ENCODE data around the gene ALPI.

The ALPI gene

DNA sequence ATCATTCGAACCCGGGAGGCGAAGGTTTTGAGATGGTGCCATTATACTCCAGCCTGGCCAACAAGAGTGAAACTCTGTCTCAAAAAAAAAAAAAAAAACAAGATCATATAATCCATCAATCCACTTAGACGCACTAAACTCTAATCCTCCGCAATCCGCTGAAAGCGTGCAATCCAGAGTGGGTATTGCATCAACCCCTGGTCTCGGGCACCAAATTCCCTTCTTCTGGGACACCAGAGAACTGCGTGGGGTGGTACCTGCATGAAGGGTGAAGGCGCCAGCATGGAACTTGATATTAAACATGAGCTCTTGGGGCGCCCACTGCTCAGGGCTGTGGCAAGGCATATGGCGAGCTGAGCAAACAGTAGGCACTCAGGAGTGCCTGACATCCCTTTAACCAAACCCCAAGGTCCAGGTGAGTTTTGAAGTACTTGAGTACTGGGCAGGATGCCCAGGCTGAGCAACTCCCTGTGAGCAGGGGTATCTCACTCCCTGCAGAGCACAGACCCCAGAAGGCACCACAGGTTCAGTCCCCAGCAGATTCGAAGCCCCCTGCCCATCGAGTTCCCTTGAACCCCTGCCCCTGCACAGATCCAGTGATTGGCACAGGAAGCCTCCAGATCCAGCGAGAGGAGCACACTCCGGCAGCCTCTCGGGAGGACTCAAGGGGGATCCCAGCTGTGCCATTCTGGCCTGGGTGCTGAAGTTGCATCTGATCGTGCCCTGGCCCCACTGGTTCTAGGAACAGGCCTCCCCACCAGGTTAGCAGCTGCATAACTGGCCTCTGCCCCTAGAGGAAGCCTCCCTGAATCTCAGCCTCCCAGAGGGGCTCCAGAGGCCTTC lies 8.0 kb downstream of the ALPI start:
- no peak for DNase-seq (ENCODE audit: low spot score)

DNA sequence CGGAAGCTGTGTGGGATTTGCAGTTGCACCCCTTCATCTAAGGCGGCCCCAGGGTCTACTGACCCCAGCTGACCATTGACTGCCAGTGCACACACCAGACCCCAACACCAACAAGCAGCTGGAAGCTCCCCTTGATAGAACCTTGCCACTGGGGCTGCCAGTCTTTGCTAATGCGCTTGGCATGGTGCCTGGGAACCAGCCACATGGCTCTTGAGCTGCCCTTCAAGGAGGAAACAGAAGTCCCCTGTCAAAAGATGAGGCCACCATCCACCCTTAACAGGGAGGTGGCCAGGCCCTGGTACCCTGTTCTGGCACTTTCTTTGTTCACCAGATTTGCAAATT lies 8.6 kb downstream of the ALPI start:
- DNase-seq (ENCODE audit: low spot score) = no peak

DNA sequence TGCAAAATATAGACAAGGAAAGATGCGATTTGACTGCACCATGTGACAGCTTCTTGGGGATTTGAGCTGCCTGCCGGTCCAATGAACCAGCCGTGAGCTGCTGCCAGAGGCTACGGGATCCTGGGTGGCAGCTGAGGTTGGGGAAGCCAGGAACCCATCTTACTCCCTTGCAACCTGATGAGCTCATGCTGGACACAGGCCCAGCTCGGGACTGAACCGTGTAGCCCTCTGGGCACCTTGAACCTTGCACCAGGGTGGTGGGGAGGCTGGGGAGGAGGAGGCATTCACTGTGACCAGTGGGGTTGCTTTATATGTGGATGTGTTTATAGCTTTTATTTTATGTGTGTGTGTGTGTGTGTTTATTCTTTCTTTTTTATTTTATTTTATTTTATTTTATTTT lies 9.1 kb downstream of the ALPI start:
- no peak for DNase-seq (ENCODE audit: low spot score)

DNA sequence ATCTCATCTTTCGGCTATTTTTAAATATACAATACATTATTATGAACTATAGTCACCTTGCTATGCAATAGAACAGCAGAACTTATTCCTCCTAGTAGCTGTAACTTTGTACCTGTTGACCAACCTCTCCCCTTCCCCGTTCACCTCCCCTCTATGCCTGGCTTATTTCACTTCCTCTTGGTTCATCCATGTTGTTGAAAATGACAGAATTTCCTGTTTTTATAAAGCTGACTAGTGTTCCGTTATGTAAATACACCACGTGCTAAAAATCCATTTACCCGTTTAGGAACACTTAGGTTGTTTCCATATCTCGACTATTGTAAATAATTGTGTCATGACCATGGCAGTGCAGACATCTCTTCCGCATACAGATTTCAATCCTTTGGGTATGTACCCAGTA lies 10.3 kb downstream of the ALPI start:
- DNase-seq (ENCODE audit: low spot score) = no peak

DNA sequence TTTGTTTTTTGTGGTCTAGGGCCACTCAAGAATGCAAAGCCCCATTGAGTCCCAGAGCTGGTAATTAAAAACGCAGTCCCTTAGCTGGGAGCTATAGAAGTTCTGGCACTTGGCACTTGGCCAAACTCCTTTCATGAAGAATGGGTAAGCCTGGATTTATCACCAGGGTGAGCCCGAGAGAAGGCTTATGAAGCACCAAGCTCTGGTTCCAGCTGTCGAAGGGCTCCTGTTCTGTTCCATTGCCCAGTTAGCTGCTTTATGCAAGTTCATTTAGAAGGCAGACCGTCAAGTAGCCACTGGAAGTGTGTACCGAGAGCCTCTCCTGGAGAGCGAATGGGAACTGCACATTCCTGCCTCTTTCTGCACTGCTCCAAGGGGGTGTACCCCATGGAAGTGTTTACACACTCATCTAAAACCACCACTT lies 17.5 kb downstream of the ALPI start:
- DNase-seq (ENCODE audit: low spot score) = no peak

DNA sequence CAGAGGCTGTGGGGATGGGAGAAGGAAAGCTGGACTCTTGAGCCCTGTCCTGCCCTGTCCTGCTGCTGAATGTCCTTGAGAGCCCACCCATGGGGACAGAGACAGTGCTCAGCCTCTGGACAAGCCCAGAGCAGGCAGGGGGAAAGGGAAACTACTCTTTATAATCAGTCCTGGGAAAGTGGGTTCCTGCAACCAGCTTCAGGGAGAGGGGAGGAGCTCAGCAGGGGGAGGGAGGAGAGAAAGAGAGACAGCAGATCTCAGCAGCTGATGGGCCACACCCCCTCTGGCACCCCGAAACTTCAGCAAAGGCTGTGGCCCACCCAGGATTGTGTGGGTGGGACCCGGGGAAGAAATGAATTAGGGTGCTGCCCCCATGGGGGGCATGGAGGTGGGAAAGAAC lies 20.1 kb downstream of the ALPI start:
- DNase-seq (ENCODE audit: low spot score) = no peak

DNA sequence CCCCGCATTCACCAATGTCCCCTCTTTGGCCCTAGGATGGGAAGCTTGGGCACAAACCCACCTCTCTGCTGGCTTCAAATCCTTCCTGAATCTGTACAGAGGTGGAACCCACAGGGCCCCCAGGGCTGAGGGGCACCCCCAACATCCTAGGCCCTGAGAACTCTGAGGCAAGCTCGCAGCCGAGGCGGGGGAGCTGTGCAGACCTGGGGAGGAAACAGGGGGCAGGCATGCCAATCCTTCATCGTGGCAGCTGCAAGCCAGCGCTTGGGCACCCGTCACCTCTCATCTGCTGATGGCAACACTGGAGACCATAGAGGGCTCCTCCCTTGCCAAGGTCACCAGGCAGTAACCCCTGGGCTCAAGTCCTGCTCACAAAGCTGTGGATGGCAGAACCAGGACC lies 20.8 kb downstream of the ALPI start:
- DNase-seq (ENCODE audit: low spot score) = no peak

DNA sequence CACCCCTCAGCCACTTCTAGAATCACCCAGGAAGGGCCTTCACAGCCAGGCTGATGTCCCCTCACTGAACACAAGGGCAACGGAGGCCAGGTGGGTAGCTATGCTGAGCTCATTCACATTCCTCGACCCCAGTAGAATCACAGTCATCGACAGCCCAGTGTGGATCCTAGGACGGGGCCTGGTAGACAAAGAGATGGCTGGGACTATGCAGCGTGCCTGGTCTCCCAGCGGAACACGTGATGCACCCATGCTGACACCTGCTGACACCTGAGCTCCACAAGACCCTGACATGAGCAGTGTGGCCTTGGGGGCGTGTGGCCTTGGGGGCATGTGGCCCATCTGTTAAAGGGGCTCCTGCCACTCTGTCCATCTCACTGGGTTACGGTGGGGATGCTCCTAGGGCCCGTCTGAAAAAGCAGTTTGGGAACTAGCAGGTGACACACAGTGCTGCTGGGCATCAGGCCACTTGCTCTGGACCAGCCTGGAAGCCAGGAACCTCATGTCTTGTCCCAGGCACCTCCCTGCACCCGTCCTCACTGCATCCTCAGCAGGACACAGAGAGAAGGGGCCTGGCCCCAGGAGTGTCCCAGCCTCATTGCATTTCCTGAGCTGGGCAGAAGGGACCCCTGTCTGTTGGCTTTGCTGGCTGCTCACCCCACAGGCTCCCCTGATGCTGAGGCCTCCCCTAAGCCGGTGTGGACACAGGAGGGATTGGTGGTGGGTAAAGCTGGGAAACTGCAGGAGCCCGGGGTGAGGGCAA lies 22.0 kb downstream of the ALPI start:
- no peak for DNase-seq (ENCODE audit: low spot score)

DNA sequence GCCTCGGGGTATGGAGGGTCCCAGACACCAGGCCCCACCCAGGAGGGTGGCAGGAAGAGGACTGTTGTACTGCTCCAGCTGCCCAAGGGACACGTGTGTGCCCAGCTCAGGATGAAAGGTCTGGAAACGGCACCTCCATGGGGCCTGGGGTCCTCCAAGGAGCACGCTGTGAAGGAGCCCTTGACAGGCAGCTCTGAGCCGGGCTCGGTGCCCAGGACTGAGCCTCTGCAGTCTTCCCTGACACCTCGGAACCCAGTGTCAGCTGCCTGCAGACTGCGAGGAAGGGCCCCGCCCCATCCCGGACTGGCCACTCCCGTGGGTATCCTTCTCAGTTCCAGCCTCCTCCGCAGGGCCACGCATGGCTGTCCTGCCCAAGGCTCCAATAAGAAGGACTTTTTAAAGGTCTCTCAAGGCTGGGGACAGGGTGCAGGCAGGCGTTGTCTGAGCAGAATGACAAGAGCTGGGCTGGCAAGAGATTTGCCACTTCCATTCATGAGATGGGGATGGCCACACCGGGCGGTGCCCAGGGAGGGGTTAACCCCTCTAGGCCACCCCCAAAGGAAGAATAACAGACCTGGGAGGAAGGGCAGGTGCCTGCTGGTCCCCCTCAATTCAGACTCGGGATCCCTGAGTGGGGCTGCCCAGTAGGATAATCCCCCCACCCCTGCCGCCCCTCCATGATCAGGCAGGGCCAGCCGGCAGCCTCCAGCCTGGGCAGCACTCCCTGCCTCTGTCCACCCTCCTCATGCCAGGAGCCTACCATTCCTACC lies 22.8 kb downstream of the ALPI start:
- no peak for DNase-seq (ENCODE audit: low spot score)

DNA sequence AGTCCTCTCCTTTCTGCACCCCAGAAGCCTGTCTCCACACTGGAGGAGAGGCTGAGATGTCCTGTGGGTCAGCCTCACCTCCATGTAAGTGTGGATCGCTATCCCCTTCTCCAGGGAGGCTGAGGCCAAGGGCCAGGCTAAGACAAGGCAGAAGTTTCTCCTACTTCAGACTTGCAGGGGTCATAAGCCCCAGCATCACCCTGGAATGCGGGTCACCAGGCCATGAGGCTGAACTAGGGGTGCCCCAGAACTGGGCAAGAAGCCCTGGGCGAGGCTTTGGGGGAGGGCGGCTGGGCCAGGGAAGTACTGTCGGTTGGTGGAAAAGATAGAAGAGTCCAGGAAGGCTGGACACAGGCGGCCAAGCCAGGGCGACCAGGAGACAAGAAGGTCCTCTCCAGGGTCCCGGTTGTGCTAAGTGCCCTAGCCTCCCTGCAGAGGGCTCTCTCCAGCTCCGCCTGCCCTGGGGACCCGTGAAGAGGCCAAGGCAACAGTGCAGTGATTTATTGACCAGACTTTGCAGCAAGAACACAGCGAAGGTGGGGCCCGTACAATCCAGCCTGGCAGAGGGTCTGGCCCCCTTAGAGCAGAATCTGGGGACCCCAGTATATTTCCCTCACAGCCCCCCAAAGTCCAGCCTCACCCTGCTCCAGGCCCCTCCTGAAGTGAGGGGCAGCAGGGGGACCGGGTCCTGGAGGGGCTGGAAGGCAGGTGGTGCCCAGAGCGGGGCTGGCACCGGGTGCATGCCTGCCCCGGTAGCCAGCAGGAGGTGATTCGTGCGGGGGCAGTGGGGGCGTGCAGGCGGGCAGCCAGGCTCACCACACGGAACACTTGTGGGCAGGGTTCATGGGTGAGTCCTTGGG lies 23.6 kb downstream of the ALPI start:
- DNase-seq (ENCODE audit: low spot score) = no peak

DNA sequence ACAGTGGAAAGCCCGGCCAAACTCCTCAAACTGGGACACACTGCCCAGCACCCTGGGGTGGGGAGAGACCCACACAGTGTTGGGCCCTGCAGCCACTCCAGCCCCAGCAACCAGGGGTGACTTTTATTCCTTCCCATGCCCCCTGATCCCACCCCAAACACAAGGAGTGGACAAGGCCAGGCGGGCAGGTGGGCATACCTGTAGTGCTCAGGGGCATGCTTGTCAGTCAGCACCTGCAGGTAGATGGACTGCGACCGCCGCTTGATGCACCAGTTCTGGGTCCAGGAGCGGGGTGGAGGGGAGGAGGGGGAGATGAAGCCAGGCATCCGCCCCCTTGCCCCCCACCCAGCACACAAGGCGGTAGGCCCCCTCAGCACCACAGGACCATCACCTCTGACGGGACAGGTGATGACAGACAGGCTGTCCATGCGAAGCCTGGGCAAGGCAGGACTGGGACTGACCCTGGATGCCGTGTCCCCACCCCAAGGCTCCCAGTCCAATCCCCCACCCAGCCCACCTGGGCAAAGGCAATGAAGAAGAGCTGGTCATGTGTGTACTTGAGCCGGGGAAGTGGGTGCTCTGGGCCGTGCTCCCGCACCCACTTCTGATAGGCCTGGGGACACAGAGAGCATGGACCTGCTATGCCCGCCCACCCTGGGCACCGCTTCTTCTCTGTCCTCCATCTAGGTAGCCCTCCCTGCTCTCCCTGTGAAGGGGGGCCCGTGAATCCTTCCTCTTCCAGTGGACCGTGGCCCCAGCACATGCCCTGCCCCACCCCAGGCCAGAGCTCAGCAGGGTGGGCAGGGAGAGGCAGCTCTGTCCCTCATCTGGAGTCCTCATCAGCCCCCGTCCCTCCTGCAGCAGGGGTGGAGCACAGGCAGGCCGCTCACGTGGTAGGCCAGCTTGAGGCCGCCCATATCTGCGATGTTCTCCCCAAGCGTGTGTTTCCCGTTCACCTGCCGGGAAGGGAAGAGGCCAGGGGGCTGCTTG lies 24.5 kb downstream of the ALPI start:
- DNase-seq (ENCODE audit: low spot score) = no peak

DNA sequence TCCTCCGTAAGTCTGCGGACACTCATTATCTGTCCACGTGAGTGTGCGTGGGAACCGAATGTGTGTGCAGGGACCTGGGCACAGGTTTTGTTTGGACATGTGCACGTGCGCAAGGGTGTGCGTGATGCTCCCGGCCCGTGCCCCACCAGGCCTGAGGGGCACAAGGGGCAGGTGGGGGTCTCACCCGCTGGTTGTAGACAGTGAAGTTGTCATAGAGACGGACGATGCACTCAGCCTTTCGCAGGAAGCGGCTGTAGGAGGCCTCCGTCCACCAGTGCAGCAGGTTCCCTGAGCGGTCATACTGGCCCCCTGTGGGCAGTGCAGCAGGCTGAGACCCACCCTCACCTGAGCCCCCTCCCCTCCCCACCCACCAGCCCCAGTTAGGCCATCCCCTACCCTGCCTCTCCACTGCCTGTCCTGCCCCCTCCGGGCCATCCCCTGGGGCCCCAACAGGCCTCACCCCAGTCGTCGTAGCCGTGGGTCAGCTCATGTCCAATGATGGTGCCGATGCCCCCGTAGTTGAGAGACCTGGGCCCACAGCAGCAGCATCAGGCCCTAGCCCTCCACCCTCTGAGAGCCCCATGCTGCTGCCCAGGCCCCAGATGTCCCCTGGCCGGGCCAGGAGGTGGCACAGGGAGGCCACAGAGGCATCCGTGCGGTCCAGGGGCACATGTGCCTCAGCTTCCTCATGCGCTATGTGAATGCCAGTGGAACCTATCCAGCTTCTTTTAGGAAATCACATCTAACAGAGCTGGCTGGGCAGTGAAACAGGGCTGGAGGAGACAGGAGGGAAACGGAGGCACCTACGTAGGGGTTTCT lies 25.6 kb downstream of the ALPI start:
- no peak for DNase-seq (ENCODE audit: low spot score)

DNA sequence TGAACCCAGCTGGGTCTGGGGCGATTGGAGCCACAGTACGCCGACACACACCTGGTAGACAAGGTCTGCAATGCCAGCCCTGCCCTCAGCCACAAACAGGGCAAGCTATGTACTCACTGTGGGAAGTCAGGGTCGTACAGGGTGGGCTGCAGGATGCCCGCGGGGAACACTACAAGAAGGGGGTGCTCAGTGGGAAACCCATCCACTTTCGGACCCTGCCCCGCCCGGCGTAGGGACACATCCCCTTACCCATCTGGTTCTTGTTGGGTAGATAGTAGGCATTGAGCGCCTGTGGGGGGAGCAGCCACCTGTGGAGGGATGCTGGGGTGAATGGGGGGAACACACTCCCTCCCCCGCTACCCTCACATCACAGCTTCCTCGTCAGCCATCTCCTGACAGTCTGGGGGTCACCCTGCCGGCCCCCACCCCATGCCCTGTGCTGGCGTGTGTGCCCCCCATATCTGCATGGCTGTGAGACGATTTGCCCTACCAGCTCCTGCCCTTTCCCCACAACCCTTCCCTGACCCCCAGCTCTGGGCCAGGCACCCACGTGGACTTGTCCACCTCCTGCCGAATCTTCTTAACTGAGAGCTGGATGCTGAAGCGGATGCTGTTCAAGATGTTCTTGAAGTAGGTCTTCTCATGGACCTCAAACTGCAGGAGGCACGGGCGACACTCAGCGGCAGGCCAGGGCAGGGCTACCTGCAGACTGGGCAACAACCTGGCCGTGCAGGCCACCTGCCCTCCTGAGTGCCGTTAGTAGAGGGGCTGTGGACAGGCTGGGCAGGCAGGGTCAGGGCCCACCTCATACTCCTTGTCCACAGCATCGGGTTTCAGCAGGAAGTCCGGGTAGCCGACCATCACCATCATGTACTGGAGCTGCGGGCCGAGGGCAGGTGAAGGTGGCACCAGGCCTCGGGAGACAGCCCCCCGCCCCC lies 26.6 kb downstream of the ALPI start:
- no peak for DNase-seq (ENCODE audit: low spot score)

DNA sequence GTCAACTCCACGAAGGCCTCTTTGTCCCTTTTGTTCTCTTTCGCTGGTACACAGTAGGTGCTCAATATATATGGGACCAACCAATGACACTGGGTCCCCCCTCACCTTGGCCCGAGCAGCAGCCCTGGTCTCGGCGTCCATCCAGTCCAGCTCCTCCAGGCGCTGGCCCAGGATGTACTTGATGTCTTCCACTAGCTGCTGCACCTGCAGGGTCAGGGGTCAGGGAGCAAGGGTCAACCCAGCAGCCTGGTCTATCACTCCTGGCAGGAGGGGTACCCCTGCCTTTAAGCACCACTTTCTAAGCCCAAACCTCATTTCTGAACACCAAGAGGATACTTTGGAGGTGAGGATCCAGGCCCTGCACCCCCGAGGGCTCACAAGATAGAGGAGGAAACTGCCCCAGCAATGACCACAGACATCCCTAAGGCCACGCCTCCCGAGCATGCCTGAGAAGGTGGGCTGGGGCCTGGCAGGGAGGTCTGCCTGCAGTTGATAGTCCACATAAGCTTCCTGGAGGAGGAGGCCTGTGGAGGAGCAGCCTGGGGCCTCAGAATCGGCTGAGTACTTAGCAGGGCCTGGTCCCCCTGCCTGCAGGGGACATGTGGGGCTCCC lies 27.5 kb downstream of the ALPI start:
- no peak for DNase-seq (ENCODE audit: low spot score)

DNA sequence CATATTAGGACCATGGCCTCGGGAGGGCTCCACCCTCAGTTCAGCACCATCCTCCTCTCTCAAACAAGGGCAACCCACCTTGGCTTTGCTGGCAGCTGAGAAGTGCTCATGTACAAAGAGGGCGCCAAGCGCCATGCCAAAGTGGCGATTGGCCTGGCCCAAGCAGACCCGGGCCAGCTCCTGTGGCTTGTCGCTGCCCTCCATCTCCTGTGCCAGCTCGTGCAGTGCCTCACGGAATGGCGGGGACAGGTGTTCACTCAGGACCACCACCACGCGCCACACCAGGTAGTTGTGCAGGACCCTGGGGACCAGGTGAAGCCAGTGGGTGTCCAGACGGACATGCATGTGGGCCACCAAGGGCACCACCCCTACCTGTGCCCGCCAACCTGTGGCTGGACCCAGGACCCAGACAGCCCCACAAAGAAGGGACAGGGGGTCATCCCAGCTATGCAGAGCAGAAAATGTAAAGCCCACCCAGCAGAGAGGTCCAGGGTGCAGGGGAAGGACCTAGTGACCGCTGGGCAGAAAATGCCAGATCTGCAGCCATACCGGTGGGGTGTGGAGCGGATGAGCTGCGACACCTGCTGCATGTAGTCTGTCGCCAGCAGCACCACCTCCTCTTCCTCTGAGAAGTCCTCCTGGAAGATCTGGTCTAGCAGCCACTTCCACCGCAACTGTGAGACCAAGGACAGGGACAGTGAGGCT lies 28.1 kb downstream of the ALPI start:
- DNase-seq (ENCODE audit: low spot score) = no peak

DNA sequence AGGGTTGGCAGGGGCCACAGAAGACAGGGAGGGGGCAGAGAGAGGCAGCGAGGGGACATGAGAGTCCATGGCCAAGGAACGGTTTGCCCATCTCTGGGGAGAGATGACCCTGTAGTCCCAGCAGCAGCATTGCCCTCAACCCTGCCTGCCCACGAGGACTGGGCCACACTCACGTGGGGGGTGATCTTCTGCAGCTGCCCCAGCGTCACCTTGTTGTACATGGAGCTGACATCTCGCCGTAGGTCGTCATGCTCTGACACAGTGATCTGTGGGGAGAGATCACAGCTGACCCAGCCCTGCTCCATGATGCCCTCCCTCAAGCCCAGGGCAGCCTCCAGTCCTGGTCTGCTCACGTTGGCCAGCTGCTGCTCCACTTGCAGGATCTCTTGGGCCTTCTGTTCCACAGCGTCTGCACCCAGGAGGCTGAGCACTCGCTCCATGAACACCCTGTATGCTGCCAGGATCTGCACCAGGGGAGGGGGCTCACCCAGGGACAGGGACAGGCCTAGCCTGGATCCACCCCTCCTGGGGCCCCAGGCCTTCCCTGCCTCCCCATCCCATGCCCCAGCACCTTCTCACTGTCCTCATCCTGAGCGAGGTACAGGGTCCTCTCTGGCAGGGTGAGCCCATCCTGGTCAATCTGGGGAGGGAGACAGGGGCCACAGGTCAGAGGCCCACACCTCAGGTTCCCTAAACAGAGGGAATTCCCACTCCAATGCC lies 28.8 kb downstream of the ALPI start:
- no peak for DNase-seq (ENCODE audit: low spot score)

DNA sequence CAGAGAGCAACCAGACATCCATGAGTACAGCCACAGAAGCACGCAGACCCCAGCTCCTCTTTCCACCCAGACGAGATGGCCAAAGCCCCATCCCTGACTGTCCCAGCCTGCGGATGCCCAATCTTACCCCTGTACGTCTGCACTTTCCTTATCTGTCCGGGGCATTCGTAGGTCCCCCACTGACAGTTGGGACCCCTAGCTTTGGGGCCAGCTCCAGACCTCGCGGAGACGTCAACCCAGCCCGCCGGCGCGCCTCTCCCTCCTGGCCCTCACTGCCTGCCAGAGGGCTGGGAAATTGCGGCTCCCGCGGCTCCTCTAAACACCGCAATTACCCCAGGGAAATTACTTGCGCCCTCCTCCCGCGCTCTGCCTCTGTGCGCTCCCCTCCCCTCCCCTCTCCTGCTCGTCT lies 29.4 kb downstream of the ALPI start:
- DNase-seq (ENCODE audit: low spot score) = no peak
